ENCODE data around the gene ILRUN.

Gene ILRUN

DNA sequence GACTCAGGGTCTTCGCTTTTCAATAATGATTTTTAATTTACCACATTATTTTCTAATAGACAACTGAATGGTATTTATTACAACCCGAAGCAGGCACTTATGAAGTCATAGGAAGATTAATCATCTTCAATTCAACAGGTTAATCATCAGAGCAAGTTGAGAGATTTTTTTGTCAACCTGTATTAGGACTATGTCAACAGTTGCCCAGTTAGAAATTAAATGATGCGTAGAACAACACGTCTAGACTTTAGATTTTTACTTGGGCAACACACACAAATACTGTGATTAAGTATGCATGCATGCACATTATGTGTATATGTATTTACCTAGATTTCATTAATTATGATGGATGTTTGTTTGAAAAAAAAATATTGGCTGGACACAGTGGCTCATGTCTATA lies 4.3 kb downstream of the ILRUN start:
- DNase-seq (ENCODE audit: low read depth in 1 of 2, low spot score in 1 of 2) = no peak
- H3K4me3 ChIP-seq (replicated peaks; ENCODE audit: insufficient read depth, low read length) = no peak overlapping the region
- no peak overlapping the region for H3K27ac ChIP-seq (replicated peaks)
- H3K27me3 ChIP-seq (ENCODE audit: insufficient read depth, poor library complexity, severe bottlenecking) = no peaks in the 10 kb centered on the region
- TF ChIP-seq, protein P1, sequence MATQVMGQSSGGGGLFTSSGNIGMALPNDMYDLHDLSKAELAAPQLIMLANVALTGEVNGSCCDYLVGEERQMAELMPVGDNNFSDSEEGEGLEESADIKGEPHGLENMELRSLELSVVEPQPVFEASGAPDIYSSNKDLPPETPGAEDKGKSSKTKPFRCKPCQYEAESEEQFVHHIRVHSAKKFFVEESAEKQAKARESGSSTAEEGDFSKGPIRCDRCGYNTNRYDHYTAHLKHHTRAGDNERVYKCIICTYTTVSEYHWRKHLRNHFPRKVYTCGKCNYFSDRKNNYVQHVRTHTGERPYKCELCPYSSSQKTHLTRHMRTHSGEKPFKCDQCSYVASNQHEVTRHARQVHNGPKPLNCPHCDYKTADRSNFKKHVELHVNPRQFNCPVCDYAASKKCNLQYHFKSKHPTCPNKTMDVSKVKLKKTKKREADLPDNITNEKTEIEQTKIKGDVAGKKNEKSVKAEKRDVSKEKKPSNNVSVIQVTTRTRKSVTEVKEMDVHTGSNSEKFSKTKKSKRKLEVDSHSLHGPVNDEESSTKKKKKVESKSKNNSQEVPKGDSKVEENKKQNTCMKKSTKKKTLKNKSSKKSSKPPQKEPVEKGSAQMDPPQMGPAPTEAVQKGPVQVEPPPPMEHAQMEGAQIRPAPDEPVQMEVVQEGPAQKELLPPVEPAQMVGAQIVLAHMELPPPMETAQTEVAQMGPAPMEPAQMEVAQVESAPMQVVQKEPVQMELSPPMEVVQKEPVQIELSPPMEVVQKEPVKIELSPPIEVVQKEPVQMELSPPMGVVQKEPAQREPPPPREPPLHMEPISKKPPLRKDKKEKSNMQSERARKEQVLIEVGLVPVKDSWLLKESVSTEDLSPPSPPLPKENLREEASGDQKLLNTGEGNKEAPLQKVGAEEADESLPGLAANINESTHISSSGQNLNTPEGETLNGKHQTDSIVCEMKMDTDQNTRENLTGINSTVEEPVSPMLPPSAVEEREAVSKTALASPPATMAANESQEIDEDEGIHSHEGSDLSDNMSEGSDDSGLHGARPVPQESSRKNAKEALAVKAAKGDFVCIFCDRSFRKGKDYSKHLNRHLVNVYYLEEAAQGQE (IDR thresholded peaks at IDR 0.05; ENCODE audit: insufficient replicate concordance, low read depth) = no peak
- TF ChIP-seq, protein P2, sequence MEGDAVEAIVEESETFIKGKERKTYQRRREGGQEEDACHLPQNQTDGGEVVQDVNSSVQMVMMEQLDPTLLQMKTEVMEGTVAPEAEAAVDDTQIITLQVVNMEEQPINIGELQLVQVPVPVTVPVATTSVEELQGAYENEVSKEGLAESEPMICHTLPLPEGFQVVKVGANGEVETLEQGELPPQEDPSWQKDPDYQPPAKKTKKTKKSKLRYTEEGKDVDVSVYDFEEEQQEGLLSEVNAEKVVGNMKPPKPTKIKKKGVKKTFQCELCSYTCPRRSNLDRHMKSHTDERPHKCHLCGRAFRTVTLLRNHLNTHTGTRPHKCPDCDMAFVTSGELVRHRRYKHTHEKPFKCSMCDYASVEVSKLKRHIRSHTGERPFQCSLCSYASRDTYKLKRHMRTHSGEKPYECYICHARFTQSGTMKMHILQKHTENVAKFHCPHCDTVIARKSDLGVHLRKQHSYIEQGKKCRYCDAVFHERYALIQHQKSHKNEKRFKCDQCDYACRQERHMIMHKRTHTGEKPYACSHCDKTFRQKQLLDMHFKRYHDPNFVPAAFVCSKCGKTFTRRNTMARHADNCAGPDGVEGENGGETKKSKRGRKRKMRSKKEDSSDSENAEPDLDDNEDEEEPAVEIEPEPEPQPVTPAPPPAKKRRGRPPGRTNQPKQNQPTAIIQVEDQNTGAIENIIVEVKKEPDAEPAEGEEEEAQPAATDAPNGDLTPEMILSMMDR (IDR thresholded peaks at IDR 0.05; ENCODE audit: insufficient read depth, low read length) = no peak
- TF ChIP-seq SPI1 (IDR thresholded peaks at IDR 0.05; ENCODE audit: borderline replicate concordance, low read depth) = no peak
- no peak for TF ChIP-seq POLR2AphosphoS5 (IDR thresholded peaks at IDR 0.05; ENCODE audit: low read depth)
- no peak for TF ChIP-seq GABPA (IDR thresholded peaks at IDR 0.05; ENCODE audit: low read depth)

DNA sequence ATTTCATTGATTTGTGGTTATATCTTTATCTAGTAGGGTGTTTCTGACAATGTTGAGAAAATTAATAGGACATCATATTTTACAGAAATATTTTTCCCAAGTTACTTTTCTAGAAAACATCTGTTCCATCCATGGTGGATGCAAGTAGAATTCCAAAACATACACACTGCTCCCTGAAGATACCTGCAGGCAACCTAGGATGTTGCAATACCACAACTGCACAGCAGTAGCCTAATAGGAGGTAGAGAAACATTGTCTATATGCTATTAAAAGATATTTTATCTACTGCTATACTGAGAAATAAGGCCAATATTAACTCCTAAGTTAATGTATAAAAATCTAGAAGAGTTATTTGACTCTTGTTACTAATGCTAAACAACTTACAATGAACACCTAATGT lies 6.8 kb downstream of the ILRUN start:
- no peaks in the 10 kb centered on the region for H3K27me3 ChIP-seq (ENCODE audit: insufficient read depth, poor library complexity, severe bottlenecking)
- H3K27ac ChIP-seq (replicated peaks) = no peak overlapping the region
- DNase-seq (ENCODE audit: low read depth in 1 of 2, low spot score in 1 of 2) = no peak
- TF ChIP-seq POLR2AphosphoS5 (IDR thresholded peaks at IDR 0.05; ENCODE audit: low read depth) = no peak
- TF ChIP-seq, protein P2 (IDR thresholded peaks at IDR 0.05; ENCODE audit: insufficient read depth, low read length) = no peak
- TF ChIP-seq GABPA (IDR thresholded peaks at IDR 0.05; ENCODE audit: low read depth) = no peak
- no peak for TF ChIP-seq SPI1 (IDR thresholded peaks at IDR 0.05; ENCODE audit: borderline replicate concordance, low read depth)
- TF ChIP-seq, protein P1 (IDR thresholded peaks at IDR 0.05; ENCODE audit: insufficient replicate concordance, low read depth) = no peak
- no peak overlapping the region for H3K4me3 ChIP-seq (replicated peaks; ENCODE audit: insufficient read depth, low read length)

DNA sequence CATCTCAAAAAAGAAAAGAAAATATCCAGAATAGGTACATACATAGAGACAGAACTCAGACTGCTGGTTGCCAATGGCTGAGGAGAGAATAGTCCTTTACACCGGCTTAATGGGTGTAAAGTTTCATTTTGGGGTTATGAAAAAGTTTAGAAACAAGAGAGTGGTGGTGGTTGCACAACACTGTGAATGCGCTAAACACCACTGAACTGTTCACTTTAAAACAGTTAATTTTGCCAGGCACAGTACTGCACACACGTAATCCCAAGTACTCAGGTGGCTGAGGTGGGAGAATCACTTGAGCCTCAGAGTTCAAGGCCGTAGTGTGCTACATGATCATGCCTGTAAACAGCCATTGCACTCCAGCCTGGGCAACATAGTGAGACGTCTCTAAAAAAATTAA lies 7.6 kb downstream of the ILRUN start:
- Histone ChIP-seq H3K4me3 (replicated peaks; ENCODE audit: insufficient read depth, low read length) (no peak overlapping the region), H3K27ac (replicated peaks) (no peak overlapping the region), H3K27me3 (ENCODE audit: insufficient read depth, poor library complexity, severe bottlenecking) (no peaks in the 10 kb centered on the region)
- peak in 1 of 2 experiments; percentile 9 for DNase-seq (ENCODE audit: low read depth in 1 of 2, low spot score in 1 of 2)
- TF ChIP-seq, protein P1 (IDR thresholded peaks at IDR 0.05; ENCODE audit: insufficient replicate concordance, low read depth) = no peak
- TF ChIP-seq POLR2AphosphoS5 (IDR thresholded peaks at IDR 0.05; ENCODE audit: low read depth) = no peak

DNA sequence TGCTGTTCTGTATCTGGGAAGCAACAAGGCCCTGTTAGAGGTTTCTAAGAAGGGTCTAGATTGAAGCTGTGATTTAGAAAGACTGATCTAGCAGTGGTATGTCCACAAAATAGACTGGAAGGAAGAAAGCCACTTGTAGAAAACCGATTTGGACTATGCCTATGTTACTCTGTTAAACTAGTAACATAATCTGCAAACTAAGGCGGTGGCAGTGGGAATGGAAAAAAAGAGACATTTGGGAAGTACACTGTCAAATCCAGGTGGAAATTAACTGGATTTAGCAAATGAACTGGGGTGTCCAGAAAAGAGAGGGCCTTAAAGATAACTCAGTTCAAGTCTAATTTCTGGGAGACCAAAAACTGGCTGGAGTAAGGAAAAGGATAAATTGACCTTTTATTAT lies 11.6 kb downstream of the ILRUN start:
- TF ChIP-seq POLR2AphosphoS5 (IDR thresholded peaks at IDR 0.05; ENCODE audit: low read depth) (no peak), GABPA (IDR thresholded peaks at IDR 0.05; ENCODE audit: low read depth) (no peak), SPI1 (IDR thresholded peaks at IDR 0.05; ENCODE audit: borderline replicate concordance, low read depth) (no peak)
- TF ChIP-seq, protein P1 (IDR thresholded peaks at IDR 0.05; ENCODE audit: insufficient replicate concordance, low read depth) = no peak
- TF ChIP-seq, protein P2 (IDR thresholded peaks at IDR 0.05; ENCODE audit: insufficient read depth, low read length) = no peak
- DNase-seq (ENCODE audit: low read depth in 1 of 2, low spot score in 1 of 2) = no peak
- Histone ChIP-seq H3K27me3 (ENCODE audit: insufficient read depth, poor library complexity, severe bottlenecking) (no peaks in the 10 kb centered on the region), H3K4me3 (replicated peaks; ENCODE audit: insufficient read depth, low read length) (no peak overlapping the region), H3K27ac (replicated peaks) (no peak overlapping the region)
